ENCODE results near the gene LYRM9. TPM values are rescaled to one million over a fixed set of nuclear protein-coding genes. Genes with fewer than 3 reads are reported as not detected.

LYRM9 gene
- polyA plus RNA-seq, 1 donor from 2014 or later: 83.8 TPM

GRCh38 chr17:27918498-27918897 lies 25.3 kb upstream of the LYRM9 start:
- TF ChIP-seq SMC3 (conservative IDR thresholded peaks at IDR 0.05; ENCODE audit: poor library complexity) (no peak), MXI1 (conservative IDR thresholded peaks at IDR 0.05; ENCODE audit: poor library complexity, severe bottlenecking) (no peak), EP300 (conservative IDR thresholded peaks at IDR 0.05; ENCODE audit: poor library complexity, severe bottlenecking) (no peak), TAF1 (IDR thresholded peaks at IDR 0.05; ENCODE audit: low read depth) (no peak), POLR2AphosphoS5 (IDR thresholded peaks at IDR 0.05) (no peak), RAD21 (conservative IDR thresholded peaks at IDR 0.05) (no peak), REST (IDR thresholded peaks at IDR 0.05; ENCODE audit: borderline replicate concordance) (no peak), EZH2 (IDR thresholded peaks at IDR 0.05; ENCODE audit: borderline replicate concordance, insufficient read depth, low read length, poor library complexity, severe bottlenecking) (no peak), CTCF (IDR thresholded peaks at IDR 0.05; ENCODE audit: poor library complexity, severe bottlenecking) (no peak)
- no peak overlapping the region for H2AFZ ChIP-seq (ENCODE audit: low read depth, low read length)
- H3K27me3 ChIP-seq (ENCODE audit: insufficient read depth, low read depth, low read length): no peaks in the 10 kb centered on the region
- H3K79me2 ChIP-seq (replicated peaks; ENCODE audit: insufficient read depth, low read length): no peaks in the 10 kb centered on the region
- H3F3A ChIP-seq (ENCODE audit: insufficient read depth, low read length, poor library complexity, severe bottlenecking): no peaks in the 10 kb centered on the region
- H4K20me1 ChIP-seq (ENCODE audit: insufficient read depth): no peaks in the 10 kb centered on the region
- H3K4me3 ChIP-seq (ENCODE audit: low read length): no peak overlapping the region
- no peaks in the 10 kb centered on the region for H3K36me3 ChIP-seq (ENCODE audit: insufficient read depth, low read length)
- H3K4me2 ChIP-seq (ENCODE audit: low read length): no peak overlapping the region
- no peak overlapping the region for H3K9ac ChIP-seq (ENCODE audit: low read length)
- H3K9me2 ChIP-seq (ENCODE audit: insufficient read depth, low read length): no peaks in the 10 kb centered on the region
- H3K9me3 ChIP-seq (ENCODE audit: low read length): no peaks in the 10 kb centered on the region
- no peak overlapping the region for H3K27ac ChIP-seq (ENCODE audit: low read length)

GRCh38 chr17:27917000-27917399 lies 23.8 kb upstream of the LYRM9 start:
- no peaks in the 10 kb centered on the region for H3F3A ChIP-seq (ENCODE audit: insufficient read depth, low read length, poor library complexity, severe bottlenecking)
- H3K4me3 ChIP-seq (ENCODE audit: low read length): no peak overlapping the region
- TF ChIP-seq RAD21 (conservative IDR thresholded peaks at IDR 0.05): no peak
- TF ChIP-seq SMC3 (conservative IDR thresholded peaks at IDR 0.05; ENCODE audit: poor library complexity): no peak
- no peak for TF ChIP-seq EZH2 (IDR thresholded peaks at IDR 0.05; ENCODE audit: borderline replicate concordance, insufficient read depth, low read length, poor library complexity, severe bottlenecking)
- no peak for TF ChIP-seq MXI1 (conservative IDR thresholded peaks at IDR 0.05; ENCODE audit: poor library complexity, severe bottlenecking)
- TF ChIP-seq CTCF (IDR thresholded peaks at IDR 0.05; ENCODE audit: poor library complexity, severe bottlenecking): no peak
- no peak for TF ChIP-seq REST (IDR thresholded peaks at IDR 0.05; ENCODE audit: borderline replicate concordance)
- no peak for TF ChIP-seq TAF1 (IDR thresholded peaks at IDR 0.05; ENCODE audit: low read depth)
- no peak overlapping the region for H3K9ac ChIP-seq (ENCODE audit: low read length)
- H3K27ac ChIP-seq (ENCODE audit: low read length): no peak overlapping the region
- no peaks in the 10 kb centered on the region for H3K9me3 ChIP-seq (ENCODE audit: low read length)
- no peaks in the 10 kb centered on the region for H4K20me1 ChIP-seq (ENCODE audit: insufficient read depth)
- H3K9me2 ChIP-seq (ENCODE audit: insufficient read depth, low read length): no peaks in the 10 kb centered on the region
- H3K4me2 ChIP-seq (ENCODE audit: low read length): no peak overlapping the region
- no peaks in the 10 kb centered on the region for H3K36me3 ChIP-seq (ENCODE audit: insufficient read depth, low read length)
- no peaks in the 10 kb centered on the region for H3K79me2 ChIP-seq (replicated peaks; ENCODE audit: insufficient read depth, low read length)
- H2AFZ ChIP-seq (ENCODE audit: low read depth, low read length): no peak overlapping the region
- no peaks in the 10 kb centered on the region for H3K27me3 ChIP-seq (ENCODE audit: insufficient read depth, low read depth, low read length)
